ENCODE data around the gene CRNN.

Gene CRNN

GRCh38 chr1:152388889-152389288 is 25.2 kb downstream of the CRNN start:
- H3K9me3 ChIP-seq (ENCODE audit: control insufficient read depth, insufficient read depth, low read length), result no peaks in the 10 kb centered on the region
- no peak for TF ChIP-seq EZH2phosphoT487 (IDR thresholded peaks at IDR 0.05; ENCODE audit: borderline replicate concordance, low read length)
- TF ChIP-seq CTCF (IDR thresholded peaks at IDR 0.05; ENCODE audit: low read depth, low read length, poor library complexity, severe bottlenecking), result no peak

GRCh38 chr1:152386940-152387339 is 27.1 kb downstream of the CRNN start:
- no peaks in the 10 kb centered on the region for H3F3A ChIP-seq (ENCODE audit: control insufficient read depth, insufficient read depth)
- H3K79me2 ChIP-seq (ENCODE audit: control insufficient read depth, low read length), result no peaks in the 10 kb centered on the region
- H3K4me2 ChIP-seq (ENCODE audit: low read length), result no peak overlapping the region
- H3K9me3 ChIP-seq (ENCODE audit: control insufficient read depth, insufficient read depth, low read length), result no peaks in the 10 kb centered on the region
- TF ChIP-seq EZH2phosphoT487 (IDR thresholded peaks at IDR 0.05; ENCODE audit: borderline replicate concordance, low read length), result no peak
- no peak for TF ChIP-seq CTCF (IDR thresholded peaks at IDR 0.05; ENCODE audit: low read depth, low read length, poor library complexity, severe bottlenecking)
- no peaks in the 10 kb centered on the region for H3K27me3 ChIP-seq (ENCODE audit: control insufficient read depth, low read length)
- H3K27ac ChIP-seq (ENCODE audit: low read depth, low read length), result no peak overlapping the region
- H3K4me1 ChIP-seq (ENCODE audit: control insufficient read depth, low read length), result no peaks in the 10 kb centered on the region
- no peaks in the 10 kb centered on the region for H3K9me2 ChIP-seq (replicated peaks; ENCODE audit: control insufficient read depth, low read length)
- no peaks in the 10 kb centered on the region for H4K20me1 ChIP-seq (ENCODE audit: control insufficient read depth, insufficient read depth, low read depth, low read length)
- no peak overlapping the region for H3K4me3 ChIP-seq (ENCODE audit: low read length)
- no peaks in the 10 kb centered on the region for H3K36me3 ChIP-seq (ENCODE audit: control insufficient read depth, low read length)

More at GRCh38 chr1:152388889-152389288, 25.2 kb downstream of the CRNN start:
- Histone ChIP-seq H4K20me1 (ENCODE audit: control insufficient read depth, insufficient read depth, low read depth, low read length) (no peaks in the 10 kb centered on the region), H3K4me3 (ENCODE audit: low read length) (no peak overlapping the region), H3K4me2 (ENCODE audit: low read length) (no peak overlapping the region), H3K9me2 (replicated peaks; ENCODE audit: control insufficient read depth, low read length) (no peaks in the 10 kb centered on the region), H3F3A (ENCODE audit: control insufficient read depth, insufficient read depth) (no peaks in the 10 kb centered on the region), H3K27ac (ENCODE audit: low read depth, low read length) (no peak overlapping the region), H3K79me2 (ENCODE audit: control insufficient read depth, low read length) (no peaks in the 10 kb centered on the region), H3K36me3 (ENCODE audit: control insufficient read depth, low read length) (no peaks in the 10 kb centered on the region), H3K27me3 (ENCODE audit: control insufficient read depth, low read length) (no peaks in the 10 kb centered on the region), H3K4me1 (ENCODE audit: control insufficient read depth, low read length) (no peaks in the 10 kb centered on the region)

GRCh38 chr1:152380932-152381331 is 33.1 kb downstream of the CRNN start:
- H3K4me2 ChIP-seq (ENCODE audit: low read length), result no peak overlapping the region
- no peaks in the 10 kb centered on the region for H3F3A ChIP-seq (ENCODE audit: control insufficient read depth, insufficient read depth)
- no peak overlapping the region for H3K27ac ChIP-seq (ENCODE audit: low read depth, low read length)
- H3K4me3 ChIP-seq (ENCODE audit: low read length), result no peak overlapping the region
- TF ChIP-seq CTCF (IDR thresholded peaks at IDR 0.05; ENCODE audit: low read depth, low read length, poor library complexity, severe bottlenecking) (no peak), EZH2phosphoT487 (IDR thresholded peaks at IDR 0.05; ENCODE audit: borderline replicate concordance, low read length) (no peak)
- H3K79me2 ChIP-seq (ENCODE audit: control insufficient read depth, low read length), result no peaks in the 10 kb centered on the region
- H3K4me1 ChIP-seq (ENCODE audit: control insufficient read depth, low read length), result no peaks in the 10 kb centered on the region
- no peaks in the 10 kb centered on the region for H3K9me2 ChIP-seq (replicated peaks; ENCODE audit: control insufficient read depth, low read length)
- H4K20me1 ChIP-seq (ENCODE audit: control insufficient read depth, insufficient read depth, low read depth, low read length), result no peaks in the 10 kb centered on the region
- H3K36me3 ChIP-seq (ENCODE audit: control insufficient read depth, low read length), result no peaks in the 10 kb centered on the region
- no peaks in the 10 kb centered on the region for H3K27me3 ChIP-seq (ENCODE audit: control insufficient read depth, low read length)
- H3K9me3 ChIP-seq (ENCODE audit: control insufficient read depth, insufficient read depth, low read length), result no peaks in the 10 kb centered on the region

GRCh38 chr1:152374451-152374850 is 39.6 kb downstream of the CRNN start:
- Histone ChIP-seq H3K9me3 (ENCODE audit: control insufficient read depth, insufficient read depth, low read length) (no peaks in the 10 kb centered on the region), H3K27me3 (ENCODE audit: control insufficient read depth, low read length) (no peaks in the 10 kb centered on the region), H3K4me2 (ENCODE audit: low read length) (no peak overlapping the region), H3K79me2 (ENCODE audit: control insufficient read depth, low read length) (no peaks in the 10 kb centered on the region), H3K9me2 (replicated peaks; ENCODE audit: control insufficient read depth, low read length) (no peaks in the 10 kb centered on the region), H3K4me3 (ENCODE audit: low read length) (no peak overlapping the region), H4K20me1 (ENCODE audit: control insufficient read depth, insufficient read depth, low read depth, low read length) (no peaks in the 10 kb centered on the region), H3K4me1 (ENCODE audit: control insufficient read depth, low read length) (no peaks in the 10 kb centered on the region), H3F3A (ENCODE audit: control insufficient read depth, insufficient read depth) (no peaks in the 10 kb centered on the region), H3K27ac (ENCODE audit: low read depth, low read length) (no peak overlapping the region), H3K36me3 (ENCODE audit: control insufficient read depth, low read length) (no peaks in the 10 kb centered on the region)
- no peak for TF ChIP-seq CTCF (IDR thresholded peaks at IDR 0.05; ENCODE audit: low read depth, low read length, poor library complexity, severe bottlenecking)
